ENCODE results near the gene ATP6V1B1. TPM values are rescaled to one million over a fixed set of nuclear protein-coding genes. Genes with fewer than 3 reads are reported as not detected.

ATP6V1B1 gene
- not detected in 2 replicates for total RNA-seq

GRCh38 chr2:70935468-70936164 is at the start of gene ATP6V1B1:
TSS of gene ATP6V1B1 (plus strand) at chr2:70935900. CDS start at chr2:70935955, 55 bp downstream.
- DNase-seq (ENCODE audit: low read depth in 2 of 2), result no peak

GRCh38 chr2:70886541-70886987 is 49.1 kb upstream of the ATP6V1B1 start:
- DNase-seq (ENCODE audit: low read depth in 2 of 2), result no peak

- no peak for DNase-seq (ENCODE audit: low read depth in 2 of 2)
Observed at GRCh38 chr2:70887208-70887549, 48.5 kb upstream of the ATP6V1B1 start.

GRCh38 chr2:70887550-70888246 is 48.0 kb upstream of the ATP6V1B1 start:
- no peak for DNase-seq (ENCODE audit: low read depth in 2 of 2)

GRCh38 chr2:70888366-70888922 is 47.3 kb upstream of the ATP6V1B1 start:
- DNase-seq (ENCODE audit: low read depth in 2 of 2), result no peak

GRCh38 chr2:70888923-70889715 is 46.6 kb upstream of the ATP6V1B1 start:
- DNase-seq (ENCODE audit: low read depth in 2 of 2), result peak in 1 of 2 donors; percentile 17

- DNase-seq (ENCODE audit: low read depth in 2 of 2), result no peak
Observed at GRCh38 chr2:70889716-70890037, 46.0 kb upstream of the ATP6V1B1 start.

- no peak for DNase-seq (ENCODE audit: low read depth in 2 of 2)
Observed at GRCh38 chr2:70890469-70891065, 45.1 kb upstream of the ATP6V1B1 start.

- DNase-seq (ENCODE audit: low read depth in 2 of 2), result peak in 1 of 2 donors; percentile 31
Observed at GRCh38 chr2:70891572-70892357, 43.9 kb upstream of the ATP6V1B1 start.

GRCh38 chr2:70892750-70893149 is 43.0 kb upstream of the ATP6V1B1 start:
- DNase-seq (ENCODE audit: low read depth in 2 of 2), result no peak

GRCh38 chr2:70893186-70893585 is 42.5 kb upstream of the ATP6V1B1 start:
- DNase-seq (ENCODE audit: low read depth in 2 of 2), result no peak

- DNase-seq (ENCODE audit: low read depth in 2 of 2), result no peak
Observed at GRCh38 chr2:70894765-70895164, 40.9 kb upstream of the ATP6V1B1 start.

GRCh38 chr2:70895249-70895648 is 40.5 kb upstream of the ATP6V1B1 start:
- DNase-seq (ENCODE audit: low read depth in 2 of 2), result no peak

GRCh38 chr2:70895998-70896764 is 39.5 kb upstream of the ATP6V1B1 start:
- DNase-seq (ENCODE audit: low read depth in 2 of 2), result no peak

GRCh38 chr2:70896765-70897202 is 38.9 kb upstream of the ATP6V1B1 start:
- DNase-seq (ENCODE audit: low read depth in 2 of 2), result no peak

- DNase-seq (ENCODE audit: low read depth in 2 of 2), result no peak
Observed at GRCh38 chr2:70897203-70897976, 38.3 kb upstream of the ATP6V1B1 start.

GRCh38 chr2:70897977-70898226 is 37.8 kb upstream of the ATP6V1B1 start:
- no peak for DNase-seq (ENCODE audit: low read depth in 2 of 2)

GRCh38 chr2:70898363-70899240 is 37.1 kb upstream of the ATP6V1B1 start:
- DNase-seq (ENCODE audit: low read depth in 2 of 2), result no peak
